GM19099 (cell line): ENCODE results near the gene NRXN3.

Experiments
- POLR2A ChIP-seq: IDR thresholded peaks from 3 replicates; pipeline ENCODE4 v1.6.1; 2011; ENCODE audit warnings: low read depth; ENCODE audit not compliant: insufficient read length; ENCODE audit errors: extremely low read depth

The NRXN3 gene

DNA sequence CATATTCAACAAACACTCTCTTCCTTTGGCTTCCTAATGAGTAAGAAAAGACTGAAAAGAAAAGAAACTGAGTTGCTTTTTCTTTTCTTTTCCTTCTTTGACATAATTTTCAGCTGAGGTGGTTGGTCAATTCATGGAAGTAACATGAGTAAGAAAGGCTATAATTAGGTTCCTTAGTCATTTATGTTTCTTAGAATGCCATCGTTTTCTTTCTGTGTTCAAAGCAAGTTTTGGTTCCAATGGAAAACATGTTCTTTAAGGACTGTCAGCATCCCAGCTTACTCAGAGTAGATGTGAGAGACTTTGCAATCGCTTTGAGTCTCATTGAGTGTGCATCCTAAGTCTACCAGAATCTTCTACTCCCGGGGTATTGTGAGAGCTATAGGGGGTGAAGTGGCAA is 1158.7 kb downstream of the NRXN3 start:
- no peak for TF ChIP-seq POLR2A

- no peak for TF ChIP-seq POLR2A
Observed at GRCh38 chr14:79331830-79332229, 1161.7 kb downstream of the NRXN3 start.

DNA sequence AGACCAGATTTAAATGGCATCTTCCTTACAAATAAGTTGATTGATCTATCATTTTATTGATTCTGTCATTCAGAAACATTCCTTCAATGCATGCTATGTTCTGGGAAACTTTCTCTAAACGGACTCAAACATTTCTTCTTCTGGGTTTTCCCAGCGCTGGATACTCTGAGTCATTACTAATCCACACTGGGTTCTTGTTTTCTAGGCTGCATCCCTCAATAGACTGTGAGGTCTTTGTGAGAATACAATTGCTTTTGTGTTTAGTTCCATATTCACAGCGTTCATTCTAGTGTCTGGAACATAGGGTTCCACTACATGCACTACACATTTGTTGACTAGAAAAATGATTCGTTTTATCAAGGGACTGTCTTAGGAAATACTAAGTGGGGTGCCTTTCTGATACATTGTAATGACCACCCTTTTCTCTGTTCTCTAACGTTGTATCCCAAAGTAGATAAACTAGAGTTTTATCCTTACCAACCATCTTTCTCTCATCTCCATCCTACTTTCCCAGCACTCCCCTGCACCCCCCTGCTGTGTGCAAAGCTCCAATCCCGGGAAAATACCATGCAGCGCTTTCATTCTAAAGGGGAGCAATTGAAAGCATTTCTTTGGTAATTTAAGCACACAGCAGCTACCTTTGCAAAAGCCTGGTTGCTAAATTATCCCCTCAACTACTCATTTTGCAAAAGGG is 1162.5 kb downstream of the NRXN3 start:
- no peak for TF ChIP-seq POLR2A

GRCh38 chr14:79333198-79333546 is 1163.0 kb downstream of the NRXN3 start:
- TF ChIP-seq POLR2A, result no peak

GRCh38 chr14:79334272-79334671 is 1164.1 kb downstream of the NRXN3 start:
- no peak for TF ChIP-seq POLR2A

DNA sequence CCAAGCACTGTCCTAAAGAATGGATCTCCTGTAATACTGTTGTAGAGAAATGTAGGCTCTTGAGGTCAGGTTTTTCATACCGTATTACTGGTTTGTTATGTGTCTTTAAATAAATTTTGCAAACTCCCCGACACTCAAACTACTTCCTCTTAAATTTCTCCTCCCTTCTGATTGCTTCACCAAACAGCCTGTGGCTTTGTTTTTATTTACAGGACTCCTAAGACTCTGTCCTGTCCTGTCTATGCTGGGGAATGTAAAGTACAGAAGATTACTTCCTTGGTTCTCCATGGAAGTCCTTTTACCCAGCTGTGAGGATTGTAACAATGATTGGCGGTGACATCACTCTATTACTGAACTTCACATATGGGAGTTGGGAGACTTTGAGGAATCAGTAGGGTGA is 1167.6 kb downstream of the NRXN3 start:
- TF ChIP-seq POLR2A, result no peak

- no peak for TF ChIP-seq POLR2A
Observed at GRCh38 chr14:79342942-79343341, 1172.8 kb downstream of the NRXN3 start.

DNA sequence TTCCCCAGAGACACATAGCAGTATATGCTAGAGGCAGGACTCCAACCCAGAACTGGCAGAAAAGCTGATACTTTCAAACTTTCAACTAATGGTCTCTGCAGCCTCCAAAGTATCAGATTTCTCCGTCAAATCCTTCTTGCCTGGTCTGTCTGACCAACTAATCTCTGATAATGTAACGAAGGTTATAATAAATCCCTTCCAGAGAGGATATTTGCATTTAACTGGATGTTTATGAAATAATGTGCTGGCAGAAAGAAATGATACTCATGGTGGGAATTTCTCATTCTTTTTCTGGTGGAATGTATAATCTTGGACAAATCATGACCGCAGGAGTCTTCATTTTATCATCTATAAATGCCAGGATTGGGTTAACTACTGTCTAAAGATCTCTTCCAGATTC is 1180.8 kb downstream of the NRXN3 start:
- TF ChIP-seq POLR2A, result no peak

GRCh38 chr14:79352076-79352630 is 1182.0 kb downstream of the NRXN3 start:
- no peak for TF ChIP-seq POLR2A

DNA sequence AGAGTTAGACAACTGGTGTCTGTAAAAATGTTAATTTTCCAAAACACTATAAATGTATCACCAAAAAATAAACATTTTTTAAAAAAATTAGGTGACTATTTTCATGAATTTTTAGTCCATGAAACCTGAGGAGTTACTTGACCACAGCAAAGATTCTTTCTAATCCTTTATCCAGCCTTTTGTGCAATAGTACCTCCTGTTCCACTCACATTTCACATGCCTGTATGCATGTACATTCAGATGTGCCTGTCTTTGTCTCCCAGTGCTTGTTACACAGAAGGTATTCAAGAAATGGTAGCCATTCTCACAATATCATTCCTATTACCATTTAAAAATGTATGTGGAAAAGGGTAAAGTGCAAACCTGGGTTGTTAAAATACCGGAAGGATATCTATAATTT is 1184.2 kb downstream of the NRXN3 start:
- TF ChIP-seq POLR2A, result no peak

- TF ChIP-seq POLR2A, result no peak
Observed at GRCh38 chr14:79356040-79356439, 1185.9 kb downstream of the NRXN3 start.

GRCh38 chr14:79357307-79357706 is 1187.1 kb downstream of the NRXN3 start:
- no peak for TF ChIP-seq POLR2A

DNA sequence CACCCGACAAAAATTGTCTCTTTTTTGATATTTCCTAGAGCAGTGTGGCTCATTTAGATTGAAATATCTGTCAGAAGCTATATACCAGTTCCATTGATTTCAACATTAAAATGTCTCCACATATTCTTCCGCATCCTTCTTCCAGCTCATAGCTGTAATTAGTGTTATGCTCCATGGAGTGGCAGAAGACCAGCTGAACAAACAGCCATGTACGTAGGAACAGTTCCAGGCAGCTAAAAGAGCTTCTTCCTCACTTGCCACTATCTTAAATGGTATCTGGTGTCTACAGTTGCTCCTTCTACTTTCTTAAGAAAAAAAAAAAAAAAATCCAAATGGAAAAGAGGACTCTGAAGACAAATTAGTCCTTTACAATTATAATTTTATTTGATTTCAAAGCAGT is 1193.1 kb downstream of the NRXN3 start:
- TF ChIP-seq POLR2A, result no peak

GRCh38 chr14:79369359-79370332 is 1199.5 kb downstream of the NRXN3 start:
- TF ChIP-seq POLR2A, result no peak

- TF ChIP-seq POLR2A, result no peak
Observed at GRCh38 chr14:79370969-79371368, 1200.8 kb downstream of the NRXN3 start.

DNA sequence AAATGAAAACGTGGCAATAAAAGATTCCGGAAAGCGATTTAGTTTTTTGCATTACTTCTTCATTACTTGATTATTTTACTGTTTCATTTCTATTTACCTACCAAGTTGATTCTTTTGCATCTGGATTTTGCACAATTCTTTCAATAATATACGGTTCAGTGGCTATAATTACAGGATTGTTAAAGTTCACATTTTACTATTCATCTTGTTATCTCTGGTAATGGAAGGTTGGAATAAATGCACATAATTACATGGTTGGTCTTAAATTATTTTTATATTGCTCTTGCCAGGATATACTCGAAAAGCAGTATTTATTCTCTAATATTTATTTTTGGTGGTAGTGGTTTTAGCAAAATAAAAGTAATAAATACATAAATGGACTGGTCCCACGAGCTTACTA is 1203.3 kb downstream of the NRXN3 start:
- no peak for TF ChIP-seq POLR2A
